ENCODE measurements around the gene RAB35.
"Not testable (repeated sequence)": the region's sequence is repeated elsewhere in the genome, so short reads cannot be mapped to it uniquely, and the experiment has no call there.

RAB35 gene

GRCh38 chr12:120060717-120061116 lies 55.8 kb downstream of the RAB35 start:
- DNase-seq (ENCODE audit: low read depth) = no peak

GRCh38 chr12:120060196-120060595 lies 56.4 kb downstream of the RAB35 start:
- no peak for DNase-seq (ENCODE audit: low read depth)

- DNase-seq (ENCODE audit: low read depth) = no peak
These were observed 59.8 kb downstream of the RAB35 start for GRCh38 chr12:120056739-120057138.

GRCh38 chr12:120055231-120056000 lies 61.1 kb downstream of the RAB35 start:
- no peak for DNase-seq (ENCODE audit: low read depth)

- DNase-seq (ENCODE audit: low read depth) = no peak
These were observed 62.3 kb downstream of the RAB35 start for GRCh38 chr12:120054293-120054692.

GRCh38 chr12:120051535-120051934 lies 65.0 kb downstream of the RAB35 start:
- DNase-seq (ENCODE audit: low read depth) = no peak

- no peak for DNase-seq (ENCODE audit: low read depth)
These were observed 67.1 kb downstream of the RAB35 start for GRCh38 chr12:120049426-120049825.

GRCh38 chr12:120048263-120048662 lies 68.3 kb downstream of the RAB35 start:
- DNase-seq (ENCODE audit: low read depth) = no peak

- no peak for DNase-seq (ENCODE audit: low read depth)
These were observed 69.5 kb downstream of the RAB35 start for GRCh38 chr12:120047072-120047471.

- DNase-seq (ENCODE audit: low read depth) = not testable (repeated sequence)
These were observed 71.2 kb downstream of the RAB35 start for GRCh38 chr12:120045367-120045766.

Measured in stimulated activated CD8-positive, alpha-beta memory T cell treated with anti-CD3 and anti-CD28 coated beads, Interleukin-15, amount 100 ng/mL, for 1 hour (primary cell).